ENCODE measurements around the gene UGT2B17.
"Not testable (repeated sequence)": the region's sequence is repeated elsewhere in the genome, so short reads cannot be mapped to it uniquely, and the experiment has no call there.

UGT2B17 gene

GRCh38 chr4:68568535-68568934, 7.6 kb downstream of the UGT2B17 start:
- not testable (repeated sequence) for DNase-seq

GRCh38 chr4:68566364-68566763, 9.8 kb downstream of the UGT2B17 start:
- not testable (repeated sequence) for DNase-seq

- not testable (repeated sequence) for DNase-seq
These were observed 11.0 kb downstream of the UGT2B17 start for GRCh38 chr4:68565082-68565481.

GRCh38 chr4:68560364-68561070, 15.6 kb downstream of the UGT2B17 start:
- DNase-seq: not testable (repeated sequence)

GRCh38 chr4:68553830-68554229, 22.3 kb downstream of the UGT2B17 start:
- DNase-seq: not testable (repeated sequence)

GRCh38 chr4:68552818-68553811, 23.0 kb downstream of the UGT2B17 start:
- not testable (repeated sequence) for DNase-seq

GRCh38 chr4:68542742-68543141, 33.4 kb downstream of the UGT2B17 start:
- DNase-seq: not testable (repeated sequence)

GRCh38 chr4:68536375-68536774, 39.7 kb downstream of the UGT2B17 start:
- no peak for DNase-seq

- no peak for DNase-seq
These were observed 40.1 kb downstream of the UGT2B17 start for GRCh38 chr4:68535974-68536373.

GRCh38 chr4:68522232-68522631, 53.9 kb downstream of the UGT2B17 start:
- not testable (repeated sequence) for DNase-seq

- no peak for DNase-seq
These were observed 55.1 kb downstream of the UGT2B17 start for GRCh38 chr4:68520985-68521384.

GRCh38 chr4:68518889-68519288, 57.2 kb downstream of the UGT2B17 start:
- no peak for DNase-seq

GRCh38 chr4:68505452-68505851, 70.7 kb downstream of the UGT2B17 start:
- DNase-seq: not testable (repeated sequence)

- DNase-seq: not testable (repeated sequence)
These were observed 71.3 kb downstream of the UGT2B17 start for GRCh38 chr4:68504836-68505235.

- DNase-seq: not testable (repeated sequence)
These were observed 72.7 kb downstream of the UGT2B17 start for GRCh38 chr4:68503462-68503861.

GRCh38 chr4:68499021-68499420, 77.1 kb downstream of the UGT2B17 start:
- DNase-seq: no peak

- DNase-seq: peak; percentile 25
These were observed 77.6 kb downstream of the UGT2B17 start for GRCh38 chr4:68498413-68499007.

- DNase-seq: no peak
These were observed 81.4 kb downstream of the UGT2B17 start for GRCh38 chr4:68494688-68495087.

GRCh38 chr4:68490826-68491457, 85.2 kb downstream of the UGT2B17 start:
- no peak for DNase-seq

- DNase-seq: no peak
These were observed 86.8 kb downstream of the UGT2B17 start for GRCh38 chr4:68489338-68489737.
